Effector CD8-positive, alpha-beta T cell (primary cell): Measurements from ENCODE around the gene HOMER2.

Experiments
- DNase-seq: peaks from one replicate; lab custom pipeline; 2025; lab: John Stamatoyannopoulos, UW

The HOMER2 gene

DNA sequence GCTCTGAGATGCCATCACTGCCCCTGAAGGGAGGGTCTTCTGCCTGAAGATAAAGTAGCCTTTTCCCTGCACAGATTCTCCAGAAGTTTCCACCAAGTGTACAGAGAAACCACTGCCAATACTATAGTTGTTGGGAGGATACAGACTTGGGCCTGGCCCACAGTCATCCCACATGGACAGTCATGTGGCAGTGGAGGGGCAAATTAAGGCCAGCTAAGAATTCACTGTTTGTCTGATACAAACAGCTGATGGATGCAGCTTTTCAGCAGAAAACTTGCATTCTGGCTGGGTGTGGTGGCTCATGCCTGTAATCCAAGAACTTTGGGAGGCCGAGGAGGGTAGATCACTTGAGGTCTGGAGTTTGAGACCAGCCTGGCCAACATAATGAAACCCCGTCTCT lies 22.1 kb downstream of the HOMER2 start:
- DNase-seq: no peak

DNA sequence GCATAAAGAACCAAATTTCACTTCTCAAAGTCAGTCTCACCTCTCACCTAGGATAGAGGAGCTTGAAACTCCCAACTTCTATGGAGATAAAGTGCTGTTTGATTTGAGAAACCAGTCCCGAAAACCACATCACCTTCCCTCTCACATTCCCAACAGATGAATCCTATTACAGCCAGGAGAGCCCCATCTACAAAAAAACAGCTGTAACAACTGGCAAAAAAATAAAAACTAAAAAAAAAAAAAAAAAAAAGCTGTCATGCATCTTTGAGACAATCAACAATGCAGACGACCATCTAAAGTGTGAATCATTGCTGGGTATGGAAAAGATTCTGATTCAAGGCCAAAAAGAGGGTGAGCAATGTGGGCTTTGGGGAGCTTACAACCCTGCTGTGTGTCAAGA lies 23.8 kb downstream of the HOMER2 start:
- no peak for DNase-seq

- DNase-seq: no peak
Measured at GRCh38 chr15:82923744-82924143, 28.8 kb downstream of the HOMER2 start.

DNA sequence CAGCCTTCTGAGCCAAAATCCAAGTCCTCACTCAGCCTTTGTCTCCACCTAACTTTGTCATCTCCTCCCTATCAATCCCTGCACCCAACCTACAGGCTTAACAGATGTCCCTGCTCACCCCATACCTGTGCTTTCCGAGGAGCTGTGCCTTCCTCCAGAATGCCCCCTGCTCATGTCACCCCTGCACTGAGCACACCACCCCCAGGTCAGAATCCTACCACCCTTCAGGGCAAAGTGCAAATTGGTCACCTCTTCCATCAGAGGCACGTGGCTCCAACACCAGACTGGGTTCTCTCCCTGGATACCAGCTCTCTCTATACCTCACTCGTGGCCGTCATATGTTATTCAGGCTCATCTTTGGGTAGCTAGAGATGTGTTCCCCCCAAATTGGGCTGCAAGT lies 29.8 kb downstream of the HOMER2 start:
- DNase-seq: no peak

- no peak for DNase-seq
Measured at GRCh38 chr15:82921939-82922338, 30.6 kb downstream of the HOMER2 start.

- DNase-seq: no peak
Measured at GRCh38 chr15:82921242-82921641, 31.3 kb downstream of the HOMER2 start.

DNA sequence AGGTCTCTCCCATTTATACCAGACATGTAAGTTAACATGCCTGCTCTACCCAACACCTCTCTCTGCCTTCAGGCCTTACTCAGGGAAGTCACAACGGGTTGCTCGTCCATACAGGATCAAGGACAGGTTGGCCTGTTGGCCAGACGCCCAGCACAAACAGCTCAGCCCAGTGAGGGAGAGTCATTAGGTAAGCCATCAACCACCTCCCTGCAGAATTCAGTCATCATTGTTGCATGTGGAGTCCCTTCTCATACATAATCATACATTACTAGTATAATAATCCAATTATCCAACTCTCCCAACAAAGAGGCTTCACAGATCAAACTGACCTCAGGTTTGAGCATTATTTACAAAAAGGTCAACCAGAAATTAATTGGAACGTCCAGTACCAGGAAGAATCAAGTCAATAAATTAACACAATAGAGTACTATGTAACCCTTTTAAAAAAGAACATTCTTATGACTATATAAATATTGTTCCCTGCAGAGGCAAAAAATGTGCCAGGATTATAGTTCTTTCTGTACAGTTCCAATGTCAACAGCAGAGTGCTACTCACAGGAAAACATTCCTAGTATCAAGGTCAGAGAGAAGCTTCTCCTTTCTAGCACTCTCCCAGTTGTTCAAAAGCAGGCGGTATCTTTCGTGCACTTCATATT lies 33.2 kb downstream of the HOMER2 start:
- no peak for DNase-seq

- no peak for DNase-seq
Measured at GRCh38 chr15:82918607-82919230, 33.8 kb downstream of the HOMER2 start.

- no peak for DNase-seq
Measured at GRCh38 chr15:82918162-82918561, 34.4 kb downstream of the HOMER2 start.

DNA sequence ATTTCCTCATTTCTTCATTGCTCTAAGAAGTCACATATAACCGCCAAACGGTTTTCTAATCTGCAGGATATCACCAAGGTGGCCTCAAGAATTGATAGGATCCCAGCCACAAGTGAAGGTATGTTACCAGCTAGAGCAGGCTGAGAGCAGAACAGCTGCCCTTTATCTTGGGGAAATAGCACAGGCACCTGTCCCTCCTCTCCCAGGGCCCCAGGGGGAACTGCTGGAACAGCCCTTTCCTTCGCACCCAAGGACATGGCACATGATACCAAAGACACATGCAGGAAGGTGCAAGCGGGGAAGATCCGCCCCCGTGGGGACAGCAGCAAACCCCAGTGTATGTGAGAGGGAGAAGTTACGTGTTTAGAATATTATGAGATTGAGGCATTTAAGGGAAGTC lies 35.3 kb downstream of the HOMER2 start:
- no peak for DNase-seq

DNA sequence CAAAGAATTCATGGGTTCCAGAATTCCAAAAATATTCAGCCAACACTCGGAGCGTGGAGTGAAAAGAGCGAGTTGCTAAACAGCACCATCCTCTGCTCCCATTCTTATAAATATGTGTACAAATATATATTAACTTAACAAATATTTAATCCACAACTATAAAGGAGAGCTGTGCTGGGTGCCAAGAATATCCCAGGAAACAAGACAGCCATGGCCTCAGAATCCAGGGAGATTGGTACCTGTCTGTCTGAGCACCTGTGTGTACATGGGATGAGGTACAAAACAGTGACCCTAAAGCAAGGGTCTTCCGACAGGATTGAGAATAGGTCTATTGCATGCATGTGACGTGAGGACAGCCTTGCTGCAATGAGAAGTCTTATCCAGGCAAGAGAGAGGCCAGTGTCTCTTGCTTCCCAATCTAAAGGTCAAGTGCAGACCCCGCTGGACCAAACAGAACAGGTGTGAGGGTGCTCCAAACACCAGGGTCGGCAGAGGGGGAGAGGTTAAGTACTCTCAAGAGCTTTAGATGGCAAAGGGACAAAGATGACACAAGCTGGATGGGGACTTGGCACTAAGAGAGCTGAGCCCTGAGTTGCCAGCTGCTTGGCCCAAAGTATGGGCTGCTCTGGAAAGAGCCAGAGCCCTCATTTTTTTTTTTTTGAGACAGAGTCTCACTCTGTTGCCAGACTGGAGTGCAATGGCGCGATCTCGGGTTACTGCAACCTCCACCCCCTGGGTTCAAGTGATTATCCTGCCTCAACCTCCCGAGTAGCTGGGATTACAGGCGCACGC lies 36.2 kb downstream of the HOMER2 start:
- DNase-seq: no peak

DNA sequence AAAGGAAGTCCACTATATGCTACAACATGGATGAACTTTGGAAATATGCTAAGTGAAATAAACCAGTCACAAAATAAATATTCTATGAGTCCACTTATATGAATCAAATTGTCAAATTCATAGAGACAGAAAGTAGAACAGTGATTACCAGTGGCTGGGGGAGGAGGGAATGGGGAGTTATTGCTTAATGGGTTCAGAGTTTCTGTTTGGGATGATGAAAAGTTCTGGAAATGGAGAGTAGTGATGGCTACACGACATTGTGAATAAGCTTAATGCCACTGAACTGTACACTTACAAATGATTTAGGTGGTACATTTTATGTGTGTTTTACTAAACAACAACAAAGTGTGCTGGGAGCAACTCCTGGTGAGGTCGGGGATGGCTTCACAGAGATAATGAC lies 38.1 kb downstream of the HOMER2 start:
- DNase-seq: no peak

DNA sequence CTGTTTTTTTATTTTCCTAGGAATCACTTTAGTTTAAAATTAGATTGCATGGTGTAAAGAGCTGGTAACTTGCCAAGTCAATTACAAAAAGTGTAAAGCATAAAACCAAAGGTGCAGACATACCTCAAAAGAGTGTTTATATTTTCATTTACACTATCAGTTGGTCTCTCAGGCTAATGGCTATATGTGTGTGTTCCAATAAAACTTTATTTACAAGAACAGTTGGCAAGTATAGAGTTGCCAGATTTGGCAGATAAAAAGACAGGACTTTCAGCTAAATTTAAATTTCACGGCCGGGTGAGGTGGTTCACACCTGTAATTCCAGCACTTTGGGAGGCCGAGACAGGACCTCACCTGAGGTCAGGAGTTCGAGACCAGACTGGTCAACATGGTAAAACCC lies 41.1 kb downstream of the HOMER2 start:
- no peak for DNase-seq

DNA sequence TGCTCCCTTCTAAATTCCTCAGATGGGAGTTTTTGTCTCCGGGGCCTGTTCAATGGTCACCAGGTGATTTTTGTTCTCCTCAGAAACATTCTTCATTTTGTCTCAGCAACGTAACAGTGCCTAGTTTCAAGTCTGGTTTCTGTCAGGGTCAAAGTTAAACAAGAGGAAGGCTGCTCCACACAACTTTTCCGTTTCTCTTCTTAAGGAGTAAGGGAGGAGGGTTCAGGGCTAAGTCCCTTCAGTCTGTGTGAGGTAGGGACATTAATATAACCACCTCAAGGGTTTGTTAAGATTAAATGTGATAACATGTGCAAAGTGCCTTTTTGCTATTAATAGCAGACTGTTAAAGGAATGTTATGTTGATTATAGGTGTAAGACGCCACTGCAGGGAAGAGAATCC lies 41.8 kb downstream of the HOMER2 start:
- DNase-seq: no peak

GRCh38 chr15:82909080-82909815 lies 43.3 kb downstream of the HOMER2 start:
- no peak for DNase-seq

GRCh38 chr15:82907350-82907749 lies 45.2 kb downstream of the HOMER2 start:
- no peak for DNase-seq

- no peak for DNase-seq
Measured at GRCh38 chr15:82904574-82904973, 47.9 kb downstream of the HOMER2 start.

DNA sequence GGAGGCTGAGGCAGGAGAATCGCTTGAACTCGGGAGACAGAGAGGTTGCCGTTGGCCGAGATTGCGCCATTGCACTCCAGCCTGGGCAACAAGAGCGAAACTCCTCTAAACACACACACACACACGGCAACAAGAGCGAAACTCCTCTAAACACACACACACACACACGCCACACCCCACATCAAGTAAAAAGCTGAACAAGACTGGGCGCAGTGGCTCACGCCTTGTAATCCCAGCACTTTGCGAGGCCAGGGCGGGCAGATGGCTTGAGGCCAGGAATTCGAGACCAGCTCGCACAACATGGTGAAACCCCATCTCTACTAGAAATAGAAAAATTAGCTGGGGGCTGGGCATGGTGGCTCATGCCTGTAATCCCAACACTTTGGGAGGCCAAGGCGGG lies 49.0 kb downstream of the HOMER2 start:
- DNase-seq: no peak

- no peak for DNase-seq
Measured at GRCh38 chr15:82901114-82901805, 51.3 kb downstream of the HOMER2 start.

- DNase-seq: no peak
Measured at GRCh38 chr15:82900511-82901060, 51.9 kb downstream of the HOMER2 start.

DNA sequence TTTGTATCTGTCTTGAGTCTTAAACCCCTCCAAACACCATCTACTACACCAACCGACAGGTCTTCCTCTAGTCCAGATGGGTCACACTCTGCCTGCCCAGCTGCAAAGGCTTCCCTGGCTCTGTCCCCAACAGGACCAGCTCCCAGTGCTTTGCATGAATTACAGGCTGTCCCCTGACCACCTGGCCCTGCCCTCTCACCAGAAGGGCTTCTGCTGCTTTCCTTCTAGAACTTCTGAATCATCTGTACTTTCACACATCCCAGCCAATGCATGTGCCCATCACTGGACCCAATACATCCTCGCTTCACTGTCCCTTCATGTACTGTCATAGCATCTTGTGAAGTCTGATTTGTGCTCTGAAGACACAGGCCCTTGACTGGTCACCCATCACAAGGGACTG lies 53.6 kb downstream of the HOMER2 start:
- no peak for DNase-seq

- DNase-seq: no peak
Measured at GRCh38 chr15:82895983-82896382, 56.5 kb downstream of the HOMER2 start.
